ENCODE measurements around the gene ZNF385C.
"Not testable (repeated sequence)": the region's sequence is repeated elsewhere in the genome, so short reads cannot be mapped to it uniquely, and the experiment has no call there.

Gene ZNF385C

DNA sequence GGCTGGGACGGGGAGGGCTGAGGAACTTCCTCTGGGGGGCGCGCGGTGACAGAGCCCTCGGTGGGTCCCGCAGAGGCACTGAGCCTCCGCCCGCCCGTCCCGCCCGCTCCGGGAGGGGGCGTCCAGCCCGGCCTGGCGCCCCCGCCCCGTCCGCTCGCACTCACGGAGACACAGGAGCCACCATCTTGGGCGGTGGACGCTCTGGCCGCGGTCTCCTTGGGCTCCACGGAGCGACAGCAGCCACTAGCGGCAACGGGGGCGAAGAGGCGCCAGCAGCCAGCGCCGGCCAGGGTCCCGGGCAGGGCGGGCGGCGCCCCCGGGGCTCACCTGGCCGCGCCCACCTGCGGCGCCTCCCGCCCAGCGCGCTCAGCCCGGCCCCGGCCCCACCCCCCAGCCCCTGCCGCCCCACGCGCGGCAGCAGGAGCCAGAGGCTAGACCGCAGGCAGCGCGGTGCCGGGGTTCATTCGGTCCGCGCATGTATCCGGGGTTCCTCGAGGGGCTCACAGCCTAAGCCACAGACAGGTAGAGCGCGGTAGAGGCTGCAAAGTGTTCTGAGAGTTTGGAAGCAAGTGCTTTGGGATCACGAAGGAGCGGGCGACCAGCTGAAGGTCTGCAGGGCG, 47.8 kb downstream of the ZNF385C start, which contains the start of gene C17orf113:
C17orf113 (minus strand) TSS at position 209 of the 620 bp plus-strand sequence. CDS start 7,225 bp downstream, outside the sequence.
- DNase-seq (ENCODE audit: low spot score), result no peak

DNA sequence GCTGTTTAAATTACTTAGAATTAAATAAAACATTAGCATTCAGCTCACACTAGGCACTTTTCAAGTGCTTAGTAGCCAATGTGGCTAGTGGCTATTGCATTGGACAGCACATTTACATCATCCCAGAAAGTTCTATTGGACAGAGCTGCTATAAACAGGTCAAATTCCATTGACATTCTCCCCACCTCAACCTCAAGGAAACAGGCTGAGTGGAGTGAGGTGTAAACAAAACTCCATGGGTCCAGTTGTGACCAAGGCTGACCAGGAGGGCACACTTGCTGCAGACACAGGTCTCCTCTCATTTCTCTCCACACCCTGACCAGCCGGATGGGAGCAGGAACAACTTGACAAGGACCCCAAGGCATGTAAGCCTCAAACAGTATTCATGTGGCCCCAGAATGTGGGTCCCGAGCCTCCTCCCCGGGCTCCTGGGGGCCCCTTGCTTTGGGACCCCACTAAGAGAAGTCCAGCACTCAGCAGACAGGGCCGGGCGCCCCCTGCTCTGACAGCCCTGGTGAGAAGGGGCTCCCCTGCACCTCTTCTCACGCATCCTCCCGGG, 48.4 kb downstream of the ZNF385C start:
- DNase-seq (ENCODE audit: low spot score), result no peak

DNA sequence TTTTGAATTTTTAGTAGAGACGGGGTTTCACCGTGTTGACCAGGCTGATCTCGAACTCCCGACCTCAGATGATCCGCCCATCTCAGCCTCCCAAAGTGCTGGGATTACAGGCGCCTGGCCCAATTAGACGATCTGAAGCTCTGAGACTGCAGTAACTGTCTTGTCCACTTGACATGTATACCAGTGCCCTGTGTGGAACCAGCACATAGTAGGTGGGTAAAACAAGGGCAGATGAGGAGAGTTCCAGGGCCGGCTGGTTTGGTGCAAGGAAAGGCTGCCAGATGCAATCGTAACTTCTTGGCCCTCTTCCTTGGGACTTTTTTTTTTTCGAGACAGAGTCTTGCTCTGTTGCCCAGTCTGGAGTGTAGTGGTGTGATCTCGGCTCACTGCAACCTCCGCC, 50.9 kb downstream of the ZNF385C start:
- no peak for DNase-seq (ENCODE audit: low spot score)

DNA sequence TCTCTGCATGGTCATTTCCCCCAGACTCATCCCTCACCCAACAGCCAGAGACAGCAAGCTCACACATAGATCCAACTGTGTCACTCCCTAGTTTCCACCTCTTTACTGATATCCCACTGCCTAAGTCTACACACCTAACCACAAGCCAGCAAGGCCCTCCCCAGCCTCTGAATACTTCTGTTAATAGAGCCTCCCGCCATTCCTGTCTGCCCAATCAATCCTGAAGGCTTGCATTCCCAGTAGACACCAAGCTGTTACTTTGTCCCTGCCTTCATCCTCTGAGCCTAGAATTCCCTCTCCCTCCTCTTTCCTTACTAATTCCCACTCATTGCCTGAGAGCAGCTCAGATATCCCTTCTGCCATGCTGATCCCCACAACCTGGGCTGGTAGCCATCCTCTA, 52.6 kb downstream of the ZNF385C start:
- no peak for DNase-seq (ENCODE audit: low spot score)

DNA sequence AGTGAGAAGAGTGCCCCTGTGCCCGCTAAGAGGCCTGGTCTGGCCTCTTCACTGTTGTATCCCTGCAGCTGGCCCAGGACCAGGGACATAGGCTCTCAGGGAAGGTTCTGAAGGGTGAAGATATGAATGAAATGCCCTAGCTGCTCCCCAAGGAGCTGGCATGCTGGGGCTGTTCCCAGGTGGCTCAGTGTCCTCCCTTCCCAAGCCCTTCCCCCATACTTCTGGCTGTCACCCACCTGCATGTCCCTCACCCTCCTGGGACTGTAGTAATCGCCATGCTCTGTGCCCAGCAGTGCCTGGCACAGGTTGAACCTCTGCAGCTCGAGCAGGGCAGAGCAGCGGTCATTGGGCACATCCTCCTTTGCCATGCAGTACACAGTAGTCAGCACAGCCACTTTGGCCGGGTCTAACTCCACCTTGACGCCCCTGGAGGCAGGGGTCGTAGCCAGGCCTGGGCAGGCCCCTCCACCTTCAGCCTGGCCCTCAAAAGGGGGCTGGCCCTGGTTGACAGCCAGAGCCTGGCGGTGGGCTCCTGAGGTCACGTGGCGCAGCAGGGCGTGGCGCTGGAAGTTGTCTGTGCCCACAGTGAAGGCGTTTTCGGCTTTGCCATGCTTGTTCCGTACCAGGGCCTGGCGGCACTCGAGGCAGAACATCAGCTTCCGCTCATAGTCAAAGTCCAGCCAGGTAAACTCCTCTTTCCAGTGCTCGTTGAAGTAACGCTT, 55.5 kb downstream of the ZNF385C start:
- DNase-seq (ENCODE audit: low spot score), result no peak

DNA sequence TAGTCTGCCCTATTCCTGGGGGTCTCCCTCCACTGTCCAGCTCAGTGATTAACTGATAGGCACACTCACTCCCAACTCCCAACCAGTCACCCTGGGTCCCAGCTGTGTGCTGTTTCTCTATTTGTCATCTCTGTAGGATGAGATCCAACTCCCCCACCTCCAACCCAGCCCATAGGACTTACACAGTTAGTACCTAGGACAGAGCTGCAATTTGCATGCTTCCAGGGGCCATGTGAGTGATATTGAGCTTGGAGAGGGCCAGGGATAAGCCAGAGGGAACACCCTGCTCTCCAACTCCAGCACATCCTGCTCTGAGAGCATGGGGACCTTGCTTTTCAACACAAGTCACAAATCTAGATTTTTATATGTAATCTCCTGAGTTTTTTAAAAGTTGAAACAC, 56.7 kb downstream of the ZNF385C start:
- DNase-seq (ENCODE audit: low spot score), result no peak

DNA sequence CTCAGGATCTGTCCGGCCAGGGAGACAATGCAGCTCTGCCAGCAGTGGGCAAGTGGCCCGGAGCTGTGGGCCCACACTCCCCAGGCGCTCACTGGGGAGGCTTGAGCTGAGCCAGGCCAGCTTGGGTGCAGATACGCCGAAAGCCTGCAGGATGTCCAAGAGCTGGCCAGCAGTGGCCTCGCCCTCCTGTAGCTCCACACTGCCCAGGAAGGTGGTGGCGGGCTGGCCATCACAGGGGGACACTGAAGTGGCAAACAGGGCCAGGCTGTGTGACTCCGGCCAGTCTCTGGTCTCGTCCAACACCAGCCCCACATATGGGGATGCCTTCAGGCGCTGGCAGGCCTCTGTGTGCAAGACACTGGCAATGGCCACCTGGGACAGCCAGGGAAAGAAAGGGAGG, 57.5 kb downstream of the ZNF385C start:
- DNase-seq (ENCODE audit: low spot score), result no peak

DNA sequence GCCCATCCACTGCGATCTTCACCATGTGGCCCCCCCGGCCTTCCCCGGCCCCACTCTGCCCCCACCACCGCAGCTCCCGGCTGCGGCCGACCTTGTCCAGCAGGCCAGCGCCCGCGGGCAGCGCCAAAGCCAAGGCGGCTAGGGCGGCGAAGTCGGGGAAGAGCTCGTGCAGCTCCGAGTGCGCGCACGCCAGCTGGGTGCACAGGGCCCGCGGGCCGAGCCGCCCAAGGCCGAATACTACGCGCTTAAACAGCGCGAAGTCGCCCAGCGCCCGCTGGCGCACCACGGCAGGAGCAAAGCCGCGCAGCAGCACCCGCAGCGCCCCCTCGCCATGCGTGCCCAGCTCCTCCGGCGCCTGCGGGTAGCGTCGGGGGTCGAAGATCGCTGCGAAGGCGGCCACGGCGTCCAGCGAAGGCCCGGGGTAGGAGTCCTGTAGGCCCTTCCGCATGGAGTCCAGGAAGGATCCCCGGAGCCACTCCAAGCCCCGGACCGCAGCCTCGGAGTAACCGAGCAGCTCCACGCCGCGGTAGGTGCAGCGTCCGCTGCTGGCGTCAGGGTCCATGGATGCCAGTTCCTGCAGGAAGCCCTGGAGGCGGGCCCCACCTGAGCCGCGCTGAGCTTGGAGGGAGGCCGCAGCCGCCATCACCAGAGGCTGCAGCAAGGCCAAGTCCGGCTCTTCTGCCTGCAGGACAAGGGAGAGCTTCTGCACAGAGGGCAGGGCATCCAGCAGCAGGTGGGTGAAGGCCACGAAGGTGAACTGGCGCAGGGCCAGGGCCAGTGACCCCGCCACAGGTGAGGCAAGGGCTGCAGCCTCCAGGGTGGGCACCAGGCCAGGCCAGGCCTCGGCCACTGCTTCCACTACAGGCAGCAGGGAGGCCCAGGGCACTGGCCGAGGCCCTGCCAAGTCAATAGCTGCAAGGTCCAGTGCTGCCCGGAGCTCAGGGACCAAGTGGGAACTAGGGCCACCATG, 58.2 kb downstream of the ZNF385C start:
- DNase-seq (ENCODE audit: low spot score), result no peak

DNA sequence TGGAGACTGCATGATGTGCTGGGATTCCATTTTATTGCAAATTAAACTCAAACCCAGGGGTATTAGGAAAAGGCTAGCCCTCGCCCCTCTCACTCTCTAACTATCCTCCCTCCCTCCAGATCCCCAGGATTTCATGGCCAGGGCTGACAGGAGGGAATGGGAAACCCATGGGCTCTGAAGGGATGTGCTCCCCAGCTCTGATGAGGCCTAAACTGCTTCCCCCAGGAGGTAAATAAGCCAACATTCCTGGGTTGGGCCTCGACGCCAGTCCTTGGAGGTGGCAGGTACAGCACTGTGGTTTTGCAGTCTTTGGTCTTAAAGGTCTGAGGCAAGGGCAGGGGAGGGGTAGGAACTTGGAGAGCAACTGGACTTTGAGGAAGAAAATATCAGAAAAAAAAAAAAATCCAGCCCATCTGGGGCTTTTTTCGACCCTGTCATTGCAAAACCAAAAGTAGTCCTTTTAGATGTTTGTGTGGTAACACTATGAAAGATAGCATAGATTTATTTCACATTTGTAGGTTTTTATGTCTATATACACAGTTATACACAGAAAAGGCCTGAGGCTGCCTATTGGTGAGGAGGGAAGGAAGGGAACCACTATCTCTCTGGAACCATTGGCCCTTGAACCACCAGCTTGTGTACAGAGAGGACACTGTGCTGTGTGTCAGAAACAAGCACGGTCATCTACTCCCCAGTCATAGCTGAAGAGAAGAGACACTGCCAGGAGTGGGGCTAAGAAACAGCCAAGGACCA, 59.9 kb downstream of the ZNF385C start:
- no peak for DNase-seq (ENCODE audit: low spot score)

DNA sequence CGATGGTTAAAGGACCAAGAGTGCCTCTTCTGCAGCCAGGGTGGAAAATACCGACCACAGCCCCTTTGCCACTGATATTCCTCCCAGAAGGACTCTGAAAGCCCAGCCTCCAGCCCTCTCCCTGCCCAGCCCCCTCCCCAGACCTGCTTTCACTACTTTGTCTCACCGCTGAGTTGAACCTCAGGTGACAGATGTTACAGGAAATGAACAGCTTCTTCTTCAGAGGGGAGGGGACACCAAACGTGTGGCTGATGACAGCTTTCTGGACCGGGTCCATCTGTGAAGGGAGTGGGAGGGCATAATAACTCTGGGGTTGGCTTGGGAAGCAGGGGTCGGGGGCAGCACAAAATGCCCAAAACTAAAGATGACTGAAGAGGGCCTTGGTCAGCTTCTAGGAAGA, 64.2 kb downstream of the ZNF385C start:
- DNase-seq (ENCODE audit: low spot score), result no peak

DNA sequence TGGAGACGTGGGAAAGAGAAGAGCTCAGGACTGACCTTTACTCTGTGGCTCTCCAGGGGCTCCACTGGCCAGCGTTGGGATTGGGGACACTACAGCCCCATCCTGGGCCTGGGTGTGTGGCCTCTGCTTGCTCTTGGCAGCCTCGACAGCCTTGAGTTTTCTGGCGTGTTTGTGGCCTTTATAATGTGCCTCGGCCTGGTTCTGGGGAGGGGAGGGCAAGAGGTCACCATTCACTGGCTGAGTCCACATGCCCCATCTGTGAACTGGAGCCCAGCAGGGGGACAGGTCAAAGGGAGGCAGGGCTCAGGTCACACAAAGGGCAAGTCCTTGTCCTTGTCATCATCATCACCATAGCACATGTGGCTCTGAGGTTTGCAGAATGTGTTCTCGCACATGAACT, 66.7 kb downstream of the ZNF385C start:
- DNase-seq (ENCODE audit: low spot score), result no peak

DNA sequence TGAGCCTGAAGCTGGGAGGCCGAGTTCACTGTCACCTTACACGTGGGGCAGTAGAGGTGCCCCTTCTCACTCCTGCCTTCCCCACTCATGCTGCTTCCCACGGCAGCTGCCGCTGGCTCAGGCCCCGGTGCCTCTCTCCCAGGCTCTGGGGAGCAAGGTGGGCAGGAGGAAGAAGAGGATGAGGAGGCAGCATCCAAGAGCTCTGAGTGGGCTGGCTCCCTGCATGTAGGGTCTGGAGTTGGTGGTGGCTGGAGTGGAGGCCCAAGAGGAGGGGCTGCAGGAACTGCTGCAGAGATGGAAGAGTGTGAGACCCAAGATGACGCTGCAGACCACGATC, 69.5 kb downstream of the ZNF385C start:
- DNase-seq (ENCODE audit: low spot score), result no peak

DNA sequence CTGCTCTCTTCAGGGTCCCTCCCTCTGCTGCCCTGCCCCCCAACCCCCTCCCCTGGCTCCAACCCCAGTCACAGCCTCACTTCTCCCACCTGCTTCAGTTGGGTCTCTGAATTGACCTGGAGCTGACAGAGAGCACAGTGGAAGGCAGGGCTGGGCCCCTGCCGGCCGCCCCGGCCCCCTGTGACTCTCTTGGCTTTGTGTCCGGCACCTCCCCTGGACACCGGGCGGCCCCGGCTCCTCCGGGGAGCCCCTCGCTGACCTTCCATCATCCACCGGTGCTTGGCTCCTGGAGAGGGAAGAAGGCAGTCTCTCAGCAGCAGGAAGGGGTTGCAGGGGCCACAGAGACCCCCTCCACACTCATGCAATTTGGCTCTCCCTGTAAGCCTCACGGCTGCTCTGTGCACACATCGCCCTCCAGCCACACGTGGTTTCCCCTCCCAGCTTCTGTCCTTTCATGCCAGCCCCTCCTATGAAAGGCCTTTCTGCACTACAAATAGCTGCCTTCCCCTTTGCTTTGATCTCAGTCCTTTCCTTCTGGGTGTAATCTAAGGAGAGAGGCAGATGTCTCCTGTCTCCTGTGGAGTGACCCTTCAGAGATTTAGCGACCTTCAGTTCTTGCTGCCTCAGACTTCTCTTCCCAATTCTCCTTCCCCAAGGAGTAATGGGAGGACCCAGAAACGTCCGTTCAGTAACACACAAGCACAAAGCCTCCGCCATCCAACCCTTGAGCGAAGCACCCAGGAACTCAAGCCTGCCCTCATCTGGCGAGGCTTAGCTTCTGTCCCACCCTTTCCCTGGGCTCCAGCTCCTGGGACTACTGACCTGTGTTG, 70.1 kb downstream of the ZNF385C start:
- DNase-seq (ENCODE audit: low spot score), result no peak

DNA sequence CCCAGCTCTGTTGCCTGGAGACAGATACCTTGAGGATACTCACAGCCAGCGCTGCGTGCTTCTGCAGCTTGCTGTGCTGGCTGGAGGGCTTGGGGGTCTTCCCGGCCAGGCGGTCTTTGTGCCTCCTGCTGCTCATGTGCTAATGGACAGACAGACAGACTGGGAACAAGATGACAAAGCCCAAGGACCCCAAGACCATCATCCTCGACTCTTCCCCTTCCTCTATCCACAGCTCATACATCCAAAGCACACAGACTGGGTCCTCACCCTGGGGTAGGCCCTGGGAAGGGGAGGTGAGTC, 70.7 kb downstream of the ZNF385C start:
- DNase-seq (ENCODE audit: low spot score), result no peak

DNA sequence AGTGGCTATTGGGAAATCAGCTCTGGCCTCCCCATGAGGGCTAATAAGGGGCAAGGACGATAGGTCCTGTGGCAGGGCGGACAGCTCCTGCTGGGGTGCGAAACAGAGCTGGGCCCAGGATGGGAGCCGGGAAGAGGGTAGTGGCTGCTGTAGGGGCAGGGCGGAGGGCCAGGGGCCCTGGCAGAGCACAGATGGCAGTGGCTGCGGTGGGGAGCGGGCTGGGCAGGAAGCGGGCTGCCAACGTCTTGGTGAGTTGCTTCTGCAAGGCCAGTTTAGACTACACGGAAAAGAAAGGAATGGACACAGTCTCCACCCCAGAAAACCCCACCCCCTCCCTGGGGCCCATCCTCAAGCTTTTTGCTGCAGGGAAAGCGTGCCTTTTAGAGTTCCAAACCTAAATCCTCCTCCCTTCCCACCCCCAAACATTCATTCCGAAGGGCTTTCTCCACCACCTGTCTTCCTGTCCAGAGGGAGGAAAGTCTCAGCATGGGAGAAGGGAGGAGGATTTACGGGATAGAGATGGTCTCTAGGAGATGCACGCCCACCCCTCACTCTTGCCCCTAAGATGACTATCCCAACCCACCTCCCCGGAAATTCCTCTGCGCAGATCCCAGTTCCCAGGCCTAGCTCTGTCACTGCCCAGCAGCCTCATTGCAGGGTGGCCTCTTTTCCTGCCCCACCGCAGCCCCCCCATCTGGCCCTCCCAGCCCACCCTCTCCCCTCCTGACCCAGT, 71.2 kb downstream of the ZNF385C start:
- DNase-seq (ENCODE audit: low spot score), result no peak

DNA sequence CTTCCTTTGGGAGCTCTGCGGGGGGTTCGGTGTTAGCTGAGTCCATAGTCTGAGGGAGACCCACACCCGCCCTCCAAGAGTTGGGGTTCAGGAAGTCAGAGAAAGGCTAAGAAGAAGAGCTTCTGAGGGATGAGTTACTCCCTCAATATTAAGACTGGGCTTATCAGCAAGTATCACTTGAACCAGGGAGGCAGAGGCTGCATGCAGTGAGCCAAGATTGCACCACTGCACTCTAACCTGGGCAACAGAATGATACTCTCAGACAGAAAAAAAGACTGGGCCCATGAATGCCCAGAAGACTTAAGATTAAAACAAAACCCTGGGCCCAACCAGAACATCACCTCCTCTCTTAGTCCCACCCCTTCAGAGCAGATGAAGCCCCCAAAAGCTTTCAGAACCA, 72.3 kb downstream of the ZNF385C start:
- DNase-seq (ENCODE audit: low spot score), result no peak

DNA sequence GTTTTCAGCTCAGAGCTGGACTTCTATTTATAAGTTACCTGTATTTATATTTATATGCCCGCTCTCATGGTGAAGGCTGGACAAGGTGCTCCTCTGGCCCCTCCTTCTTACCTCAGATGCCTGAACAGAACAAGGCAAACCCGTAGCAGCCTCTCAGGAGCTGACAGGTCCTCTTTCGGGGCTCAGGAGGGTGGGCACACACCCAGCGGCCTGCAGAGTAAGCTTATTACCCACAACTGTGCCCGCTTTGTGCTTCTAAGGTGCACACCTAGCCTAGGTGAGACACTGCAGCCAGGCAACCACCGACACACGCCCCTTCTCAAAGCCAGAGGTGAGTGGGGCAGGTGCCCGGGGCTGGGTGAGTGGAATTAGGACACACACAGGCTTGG, 73.1 kb downstream of the ZNF385C start:
- DNase-seq (ENCODE audit: low spot score), result no peak

DNA sequence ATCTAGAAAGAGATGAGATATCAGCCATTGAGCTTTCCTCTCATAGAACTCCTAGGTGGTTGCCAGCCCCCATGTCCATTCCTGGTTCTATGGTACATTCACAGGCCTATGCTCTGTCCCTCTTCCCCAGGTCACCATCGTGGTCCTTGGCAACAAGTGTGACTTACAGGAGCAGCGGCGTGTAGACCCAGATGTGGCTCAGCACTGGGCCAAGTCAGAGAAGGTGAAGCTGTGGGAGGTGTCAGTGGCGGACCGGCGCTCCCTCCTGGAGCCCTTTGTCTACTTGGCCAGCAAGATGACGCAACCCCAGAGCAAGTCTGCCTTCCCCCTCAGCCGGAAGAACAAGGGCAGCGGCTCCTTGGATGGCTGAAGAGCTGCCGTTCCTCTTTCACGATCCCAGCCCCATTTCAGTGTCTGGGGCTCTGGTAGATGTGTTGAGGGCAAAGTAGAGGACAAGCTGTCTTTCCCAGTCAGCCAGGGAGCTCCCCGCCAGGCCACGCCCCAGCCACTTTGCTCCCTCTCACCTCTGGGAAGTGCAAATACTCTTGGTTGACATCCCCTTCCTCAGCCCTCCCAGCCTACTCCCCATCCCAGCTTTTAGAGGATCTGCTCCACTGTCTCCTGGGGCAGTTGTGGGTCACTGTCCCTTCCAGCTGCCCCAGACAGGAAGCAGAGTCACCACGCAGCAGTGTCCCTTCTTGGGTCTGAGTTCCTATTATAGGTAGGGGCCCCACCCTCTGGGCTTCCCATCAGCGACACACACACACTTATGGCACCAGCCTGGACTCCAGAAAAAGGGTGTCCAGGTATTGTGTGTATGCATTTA, 74.5 kb downstream of the ZNF385C start:
- DNase-seq (ENCODE audit: low spot score), result no peak

DNA sequence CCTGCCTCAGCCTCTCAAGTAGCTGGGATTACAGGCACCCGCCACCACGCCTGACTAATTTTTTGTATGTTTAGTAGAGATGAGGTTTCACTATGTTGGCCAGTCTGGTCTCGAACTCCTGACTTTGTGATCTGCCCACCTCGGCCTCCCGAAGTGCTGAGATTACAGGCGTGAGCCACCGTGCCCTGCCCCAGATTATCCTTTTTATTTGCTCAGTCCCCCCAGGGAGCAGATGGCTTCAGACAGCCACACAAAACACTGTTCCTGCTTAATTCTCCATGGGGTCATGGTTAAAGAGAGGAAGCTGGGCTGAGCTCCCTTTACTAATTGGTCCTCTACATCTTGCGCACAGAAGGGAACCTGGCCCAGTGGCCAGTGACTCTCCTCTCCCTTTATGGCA, 77.4 kb downstream of the ZNF385C start:
- not testable (repeated sequence) for DNase-seq (ENCODE audit: low spot score)

Data from RKO (cell line).